NCI-H1048 (cell line): Measurements from ENCODE around the gene SEC31B.

ENCODE experiments used
- DNase-seq: peaks from one replicate; lab custom pipeline; 2025; lab: John Stamatoyannopoulos, UW

Gene SEC31B

GRCh38 chr10:100446130-100446761, 73.4 kb downstream of the SEC31B start:
- DNase-seq = no peak

GRCh38 chr10:100442548-100442947, 77.1 kb downstream of the SEC31B start:
- DNase-seq = no peak

DNA sequence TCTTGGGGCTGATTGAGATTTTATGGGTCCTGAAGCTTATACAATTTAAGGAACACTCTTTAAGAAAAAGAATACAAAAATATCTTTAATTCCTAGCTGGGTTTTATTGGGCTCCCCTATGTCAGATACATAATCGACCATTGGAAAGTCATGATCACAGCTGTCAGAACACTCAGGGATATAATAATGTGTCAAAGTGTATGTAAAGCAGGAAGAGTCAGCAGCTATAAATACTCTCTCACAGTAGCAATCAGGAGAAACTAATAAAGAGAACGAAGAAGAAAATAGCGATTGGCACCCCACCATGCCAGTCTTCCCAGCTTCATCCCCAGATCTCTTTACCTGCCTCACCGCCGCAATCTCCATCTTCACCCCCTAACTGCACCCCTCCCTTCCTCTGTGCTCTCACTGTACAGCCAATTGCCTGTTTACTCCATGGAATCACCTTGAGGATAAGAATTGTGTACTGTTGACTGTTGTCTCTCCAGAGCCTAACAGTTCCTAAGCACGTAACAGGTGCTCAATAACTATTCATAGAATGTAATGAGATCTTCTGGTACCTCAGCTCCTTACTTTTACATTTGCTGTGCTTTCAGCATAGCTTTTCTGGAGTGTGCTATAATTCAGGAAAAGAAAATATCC, 80.9 kb downstream of the SEC31B start:
- DNase-seq = no peak
